ENCODE results near the gene POU2F1.

Gene POU2F1

GRCh38 chr1:167272369-167272957 lies 51.8 kb downstream of the POU2F1 start:
- DNase-seq (ENCODE audit: low read depth in 2 of 2): no peak

- peak; percentile 1 to 8 for DNase-seq (ENCODE audit: low read depth in 2 of 2)
Measured at GRCh38 chr1:167273027-167273800, 52.5 kb downstream of the POU2F1 start.

GRCh38 chr1:167274061-167274460 lies 53.4 kb downstream of the POU2F1 start:
- no peak for DNase-seq (ENCODE audit: low read depth in 2 of 2)

- no peak for DNase-seq (ENCODE audit: low read depth in 2 of 2)
Measured at GRCh38 chr1:167276969-167277368, 56.3 kb downstream of the POU2F1 start.

GRCh38 chr1:167278497-167278896 lies 57.8 kb downstream of the POU2F1 start:
- no peak for DNase-seq (ENCODE audit: low read depth in 2 of 2)

- no peak for DNase-seq (ENCODE audit: low read depth in 2 of 2)
Measured at GRCh38 chr1:167280912-167281311, 60.2 kb downstream of the POU2F1 start.

GRCh38 chr1:167288390-167289074 lies 67.8 kb downstream of the POU2F1 start:
- no peak for DNase-seq (ENCODE audit: low read depth in 2 of 2)

GRCh38 chr1:167289075-167289442 lies 68.4 kb downstream of the POU2F1 start:
- DNase-seq (ENCODE audit: low read depth in 2 of 2): no peak

GRCh38 chr1:167289966-167290365 lies 69.3 kb downstream of the POU2F1 start:
- no peak for DNase-seq (ENCODE audit: low read depth in 2 of 2)

- DNase-seq (ENCODE audit: low read depth in 2 of 2): no peak
Measured at GRCh38 chr1:167291539-167292185, 71.0 kb downstream of the POU2F1 start.

GRCh38 chr1:167292216-167292615 lies 71.5 kb downstream of the POU2F1 start:
- DNase-seq (ENCODE audit: low read depth in 2 of 2): no peak

- no peak for DNase-seq (ENCODE audit: low read depth in 2 of 2)
Measured at GRCh38 chr1:167293057-167293456, 72.4 kb downstream of the POU2F1 start.

GRCh38 chr1:167294528-167294927 lies 73.8 kb downstream of the POU2F1 start:
- DNase-seq (ENCODE audit: low read depth in 2 of 2): peak in 1 of 2 experiments; percentile 4

GRCh38 chr1:167297222-167298214 lies 76.8 kb downstream of the POU2F1 start:
- DNase-seq (ENCODE audit: low read depth in 2 of 2): no peak

- DNase-seq (ENCODE audit: low read depth in 2 of 2): no peak
Measured at GRCh38 chr1:167298325-167298724, 77.6 kb downstream of the POU2F1 start.

GRCh38 chr1:167301355-167301754 lies 80.7 kb downstream of the POU2F1 start:
- no peak for DNase-seq (ENCODE audit: low read depth in 2 of 2)

GRCh38 chr1:167304165-167304564 lies 83.5 kb downstream of the POU2F1 start:
- DNase-seq (ENCODE audit: low read depth in 2 of 2): no peak

GRCh38 chr1:167305059-167305705 lies 84.5 kb downstream of the POU2F1 start:
- no peak for DNase-seq (ENCODE audit: low read depth in 2 of 2)

- no peak for DNase-seq (ENCODE audit: low read depth in 2 of 2)
Measured at GRCh38 chr1:167305706-167306277, 85.1 kb downstream of the POU2F1 start.

- no peak for DNase-seq (ENCODE audit: low read depth in 2 of 2)
Measured at GRCh38 chr1:167310732-167311131, 90.0 kb downstream of the POU2F1 start.

All from fibroblast of skin of left biceps (primary cell).